Naive B cell (primary cell): ENCODE data around the gene MFSD6. TPM values are rescaled to one million over a fixed set of nuclear protein-coding genes. Genes with fewer than 3 reads are reported as not detected.

Experiments
- ATAC-seq, 2 donors: fragments of 150-1000 bp; cut with Tn5 transposase; 2 replicates each; pipeline ENCODE4 v1.10.0; 2021; ENCODE audit warnings: low read depth in 2 of 2, mild to moderate bottlenecking in 2 of 2, moderate library complexity in 2 of 2
- DNase-seq: peaks from one replicate; pipeline ENCODE4 v3.0.0; 2022
- H3K27ac Mint-ChIP-seq, 6 donors: one replicate each; pipeline ENCODE4 v1.8.0; 2020 to 2022; ENCODE audit warnings: mild to moderate bottlenecking in 6 of 6, mixed read lengths in 6 of 6, moderate library complexity in 5 of 6, inconsistent platforms in 2 of 6
- H3K27me3 Mint-ChIP-seq, 3 donors: one replicate each; pipeline ENCODE4 v1.8.0; 2021 to 2022; ENCODE audit warnings: mixed read lengths in 3 of 3, mild to moderate bottlenecking in 1 of 3
- H3K36me3 Mint-ChIP-seq, 2 donors: one replicate each; pipeline ENCODE4 v1.8.0; 2020 to 2022; ENCODE audit warnings: mixed read lengths in 2 of 2, inconsistent platforms in 1 of 2, mild to moderate bottlenecking in 1 of 2
- H3K4me1 Mint-ChIP-seq, 3 donors: one replicate each; pipeline ENCODE4 v1.8.0; 2020 to 2022; ENCODE audit warnings: mixed read lengths in 3 of 3, inconsistent platforms in 1 of 3, mild to moderate bottlenecking in 1 of 3, moderate library complexity in 1 of 3
- H3K4me3 Mint-ChIP-seq, 8 donors: one replicate each; pipeline ENCODE4 v1.8.0; 2020 to 2022; ENCODE audit warnings: mild to moderate bottlenecking in 8 of 8, mixed read lengths in 8 of 8, moderate library complexity in 8 of 8, inconsistent platforms in 2 of 8
- H3K9me3 Mint-ChIP-seq, 7 donors: one replicate each; pipeline ENCODE4 v1.8.0; 2020 to 2022; ENCODE audit warnings: mixed read lengths in 7 of 7, mild to moderate bottlenecking in 5 of 7, inconsistent platforms in 2 of 7, moderate library complexity in 1 of 7
- polyA plus RNA-seq, 6 donors: library from polyadenylated mRNA; unstranded; fragments of 300-500 nt; fragmentation: Illumina TruSeq; gene quantifications; one replicate each; pipeline ENCODE4 v1.2.3, GENCODE V29; 2021; ENCODE audit warnings: low read depth in 6 of 6

MFSD6 gene
- polyA plus RNA-seq, 6 donors from 2014 or later = 2.0 to 16.7 (median 12.0) TPM

- no peak overlapping the region for H3K4me3 Mint-ChIP-seq
- DNase-seq = no peak
- peaks cover 25 to 43% (median 37%) of the 10 kb centered on the region in 3 donors for H3K4me1 Mint-ChIP-seq
- H3K36me3 Mint-ChIP-seq = peaks cover 11 to 24% of the 10 kb centered on the region in 2 donors
- peaks cover 0 to 3% (median 0%) of the 10 kb centered on the region in 7 donors for H3K9me3 Mint-ChIP-seq
- no peaks in the 10 kb centered on the region for H3K27me3 Mint-ChIP-seq
- no peak overlapping the region for H3K27ac Mint-ChIP-seq
- no peak for ATAC-seq
Observed at GRCh38 chr2:190449925-190450324, 41.8 kb downstream of the MFSD6 start.

DNA sequence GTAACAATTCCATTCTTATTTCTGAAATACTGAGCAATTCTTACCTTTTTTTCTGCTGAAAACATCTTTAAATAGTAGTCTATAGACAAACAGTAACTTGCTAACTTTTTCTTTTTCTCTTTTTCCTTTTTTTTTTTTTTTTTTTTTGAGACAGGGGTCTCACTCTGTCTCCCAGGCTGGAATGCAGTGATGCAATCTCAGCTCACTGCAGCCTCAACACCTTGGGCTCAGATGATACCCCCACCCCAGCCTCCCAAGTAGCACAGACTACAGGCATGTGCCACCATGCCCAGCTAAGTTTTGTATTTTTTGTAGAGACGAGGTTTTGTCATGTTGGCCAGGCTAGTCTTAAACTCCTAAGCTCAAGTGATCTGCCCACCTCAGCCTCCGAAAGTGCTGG, 42.2 kb downstream of the MFSD6 start:
- Mint-ChIP-seq H3K27ac (no peak overlapping the region), H3K4me3 (no peak overlapping the region), H3K9me3 (peaks cover 0 to 3% (median 0%) of the 10 kb centered on the region in 7 donors), H3K36me3 (peaks cover 11 to 24% of the 10 kb centered on the region in 2 donors), H3K4me1 (peaks cover 24 to 46% (median 34%) of the 10 kb centered on the region in 3 donors), H3K27me3 (no peaks in the 10 kb centered on the region)
- ATAC-seq (no peak), DNase-seq (no peak)

DNA sequence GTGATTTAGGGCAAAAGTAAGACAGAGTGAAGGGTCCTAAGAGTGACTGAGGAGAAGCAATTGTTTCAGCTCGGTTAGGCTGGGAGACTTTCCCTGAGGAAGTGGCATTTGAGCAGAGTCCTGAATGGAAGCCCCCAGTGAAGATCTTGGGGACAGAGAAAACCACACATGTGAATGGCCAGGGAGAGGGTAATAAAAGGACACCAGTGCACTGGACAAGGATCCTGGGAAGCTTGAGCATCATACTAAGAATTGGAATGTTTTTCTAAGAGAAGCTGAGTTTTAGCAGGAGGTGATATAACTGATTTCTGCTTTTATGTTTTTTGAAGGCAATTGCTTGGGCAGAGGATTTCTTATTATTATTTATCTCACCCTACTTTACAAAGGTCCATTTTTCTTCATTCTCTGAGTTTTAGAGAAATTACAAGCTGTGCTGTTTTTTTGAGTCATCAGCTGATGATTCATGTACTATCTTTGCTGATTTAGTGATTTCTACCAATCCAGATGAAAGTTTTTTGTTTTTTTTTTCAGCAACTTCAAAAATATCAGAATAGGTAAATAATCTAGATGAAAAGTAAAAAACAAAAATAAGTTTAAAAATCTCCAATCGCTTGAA, 43.5 kb downstream of the MFSD6 start:
- ATAC-seq = no peak
- H3K27me3 Mint-ChIP-seq = no peaks in the 10 kb centered on the region
- H3K4me3 Mint-ChIP-seq = no peak overlapping the region
- no peak overlapping the region for H3K27ac Mint-ChIP-seq
- peaks cover 13 to 28% of the 10 kb centered on the region in 2 donors for H3K36me3 Mint-ChIP-seq
- peaks cover 26 to 45% (median 36%) of the 10 kb centered on the region in 3 donors for H3K4me1 Mint-ChIP-seq
- H3K9me3 Mint-ChIP-seq = peaks cover 0 to 3% (median 0%) of the 10 kb centered on the region in 7 donors
- DNase-seq = no peak

GRCh38 chr2:190452433-190452832, 44.3 kb downstream of the MFSD6 start:
- H3K4me1 Mint-ChIP-seq = peaks cover 24 to 50% (median 43%) of the 10 kb centered on the region in 3 donors
- no peak overlapping the region for H3K4me3 Mint-ChIP-seq
- no peaks in the 10 kb centered on the region for H3K27me3 Mint-ChIP-seq
- peak overlapping the region in 1 of 6 donors; percentile 8 for H3K27ac Mint-ChIP-seq
- no peak for ATAC-seq
- no peak for DNase-seq
- H3K36me3 Mint-ChIP-seq = peaks cover 19 to 35% of the 10 kb centered on the region in 2 donors
- H3K9me3 Mint-ChIP-seq = peaks cover 0 to 3% (median 0%) of the 10 kb centered on the region in 7 donors

DNA sequence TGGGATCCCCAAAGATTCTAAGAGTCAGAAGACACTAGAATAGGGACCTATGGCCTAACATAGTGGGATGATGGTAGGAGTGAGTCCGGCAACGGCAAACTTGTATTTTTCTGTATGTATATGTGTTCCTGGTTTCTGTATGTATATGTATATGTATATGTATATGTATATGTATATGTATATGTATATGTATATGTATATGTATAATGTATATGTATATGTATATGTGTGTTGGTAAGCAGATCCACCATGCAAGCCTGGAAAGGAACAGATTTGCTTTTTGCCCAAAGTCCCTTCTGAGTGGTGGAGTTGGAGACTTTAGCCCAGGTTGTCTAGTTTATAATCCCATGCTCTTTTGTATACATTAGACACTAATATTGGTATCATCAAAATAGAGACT, 46.6 kb downstream of the MFSD6 start:
- H3K36me3 Mint-ChIP-seq = peaks cover 19 to 35% of the 10 kb centered on the region in 2 donors
- H3K27ac Mint-ChIP-seq = peak overlapping the region in 1 of 6 donors; percentile 39
- no peak for ATAC-seq

DNA sequence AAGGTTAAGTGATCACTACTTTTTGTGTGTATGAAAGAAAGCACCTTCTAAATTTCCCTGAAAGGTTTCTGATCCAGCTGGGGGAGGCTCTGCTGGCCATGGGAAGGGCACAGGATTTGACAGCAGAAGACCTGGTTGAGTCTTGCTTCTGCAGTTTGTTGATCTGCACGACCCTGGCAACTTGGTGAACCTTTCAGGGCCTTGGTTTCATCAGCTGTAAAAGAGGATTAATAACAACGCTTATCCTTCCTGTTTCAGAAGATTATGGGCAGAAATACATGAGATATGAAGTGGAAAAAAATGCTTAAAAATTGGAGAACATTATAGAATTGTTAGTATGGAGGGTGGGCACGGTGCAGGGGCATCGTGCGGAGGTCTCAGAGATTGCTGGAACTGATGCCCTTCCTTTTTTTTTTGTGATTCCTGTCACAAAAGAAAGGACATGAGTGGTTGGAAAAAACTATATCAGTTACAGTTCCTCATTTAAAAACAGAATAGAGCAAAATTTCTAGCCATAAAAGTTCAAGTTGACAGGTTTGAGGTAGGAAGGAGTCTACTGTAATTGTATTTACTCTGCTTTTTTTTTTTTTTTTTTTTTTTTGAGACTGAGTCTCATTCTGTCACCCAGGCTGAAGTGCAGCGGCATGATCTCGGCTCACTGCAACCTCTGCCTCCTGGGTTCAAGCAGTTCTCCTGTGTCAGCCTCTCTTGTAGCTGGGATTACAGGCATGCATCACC, 47.4 kb downstream of the MFSD6 start:
- no peaks in the 10 kb centered on the region for H3K27me3 Mint-ChIP-seq
- peak overlapping the region; percentile 0 to 94 (median 64) for H3K27ac Mint-ChIP-seq
- peak overlapping the region in 2 of 8 donors; percentile 0 to 41 for H3K4me3 Mint-ChIP-seq
- H3K4me1 Mint-ChIP-seq = peaks cover 32 to 55% (median 42%) of the 10 kb centered on the region in 3 donors
- DNase-seq (no peak), ATAC-seq (peak in 1 of 2 donors; percentile 27)
- H3K9me3 Mint-ChIP-seq = peaks cover 0 to 2% (median 0%) of the 10 kb centered on the region in 7 donors
- H3K36me3 Mint-ChIP-seq = peaks cover 19 to 35% of the 10 kb centered on the region in 2 donors

More for the DNA sequence above, 46.6 kb downstream of the MFSD6 start:
- H3K4me1 Mint-ChIP-seq = peaks cover 28 to 52% (median 40%) of the 10 kb centered on the region in 3 donors
- no peak overlapping the region for H3K4me3 Mint-ChIP-seq
- DNase-seq = no peak
- no peaks in the 10 kb centered on the region for H3K27me3 Mint-ChIP-seq
- peaks cover 0 to 2% (median 0%) of the 10 kb centered on the region in 7 donors for H3K9me3 Mint-ChIP-seq

DNA sequence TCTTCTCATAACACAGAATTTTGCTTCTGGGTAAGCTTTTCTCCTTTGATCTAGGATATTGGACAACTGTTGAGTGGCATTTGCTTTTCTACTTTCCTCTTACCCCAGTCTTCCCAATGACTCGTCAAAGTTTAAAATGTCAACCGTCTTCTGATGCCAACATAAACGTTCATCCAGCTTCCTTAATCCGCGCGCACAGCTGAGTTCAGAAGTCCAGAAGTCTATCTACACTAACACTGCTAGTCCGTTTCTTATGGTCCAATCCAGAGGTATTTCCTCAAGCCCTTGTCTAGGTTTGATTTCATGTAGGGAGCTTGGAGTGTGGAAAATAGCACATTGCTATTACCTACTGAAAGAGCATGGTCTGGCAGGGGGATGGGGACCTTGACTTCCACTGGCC, 48.7 kb downstream of the MFSD6 start:
- Mint-ChIP-seq H3K4me1 (peaks cover 34 to 53% (median 35%) of the 10 kb centered on the region in 3 donors), H3K36me3 (peaks cover 19 to 35% of the 10 kb centered on the region in 2 donors)

GRCh38 chr2:190457256-190457655, 49.1 kb downstream of the MFSD6 start:
- peaks cover 0 to 2% (median 0%) of the 10 kb centered on the region in 7 donors for H3K9me3 Mint-ChIP-seq
- peaks cover 35 to 54% (median 36%) of the 10 kb centered on the region in 3 donors for H3K4me1 Mint-ChIP-seq
- no peak for ATAC-seq
- no peak for DNase-seq
- no peaks in the 10 kb centered on the region for H3K27me3 Mint-ChIP-seq
- H3K36me3 Mint-ChIP-seq = peaks cover 19 to 35% of the 10 kb centered on the region in 2 donors
- H3K27ac Mint-ChIP-seq = peak overlapping the region in 2 of 6 donors; percentile 18 to 55
- peak overlapping the region in 1 of 8 donors; percentile 52 for H3K4me3 Mint-ChIP-seq

More for the DNA sequence above, 48.7 kb downstream of the MFSD6 start:
- peaks cover 0 to 2% (median 0%) of the 10 kb centered on the region in 7 donors for H3K9me3 Mint-ChIP-seq
- DNase-seq (no peak), ATAC-seq (no peak)
- H3K27me3 Mint-ChIP-seq = no peaks in the 10 kb centered on the region
- no peak overlapping the region for H3K4me3 Mint-ChIP-seq
- H3K27ac Mint-ChIP-seq = peak overlapping the region in 2 of 6 donors; percentile 18 to 55

DNA sequence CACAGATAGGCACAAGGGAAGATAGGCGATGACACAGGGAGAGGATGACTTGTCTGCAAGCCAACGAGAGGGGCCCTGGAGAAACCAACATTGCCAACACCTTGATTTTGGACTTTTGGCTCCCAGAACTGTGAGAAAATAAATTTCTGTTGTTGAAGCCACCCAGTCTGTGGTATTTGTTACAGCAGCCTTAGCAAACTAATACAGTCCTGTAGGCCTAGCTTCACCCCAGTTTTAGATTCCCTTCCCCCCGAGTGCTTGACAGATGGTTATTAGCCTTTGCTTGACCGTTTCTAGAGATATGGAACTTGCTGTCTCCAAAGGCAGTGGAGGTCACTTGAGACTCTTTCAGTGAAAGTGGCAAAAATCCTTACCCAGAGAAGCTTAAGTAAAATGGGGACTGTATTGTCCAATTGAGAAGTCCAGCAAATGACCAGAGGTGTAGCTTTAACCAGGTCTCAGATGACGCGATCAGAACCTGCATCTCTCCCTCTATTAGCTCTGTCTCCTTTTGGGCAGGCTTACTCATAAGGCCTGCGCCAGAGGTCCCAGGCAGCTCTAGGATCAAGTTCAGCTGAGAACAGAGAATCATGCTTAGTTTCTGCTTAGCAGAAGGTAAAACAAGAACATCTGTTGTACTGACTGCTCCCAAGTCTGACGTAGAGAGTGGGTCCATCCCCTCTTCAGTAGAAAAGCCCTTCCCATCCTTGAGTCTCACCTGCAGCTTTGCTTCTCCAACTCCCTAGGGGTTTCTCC, 50.4 kb downstream of the MFSD6 start:
- H3K27me3 Mint-ChIP-seq = no peaks in the 10 kb centered on the region
- peaks cover 35 to 49% (median 43%) of the 10 kb centered on the region in 3 donors for H3K4me1 Mint-ChIP-seq
- peaks cover 0 to 2% (median 0%) of the 10 kb centered on the region in 7 donors for H3K9me3 Mint-ChIP-seq
- ATAC-seq (no peak), DNase-seq (no peak)
- no peak overlapping the region for H3K4me3 Mint-ChIP-seq
- H3K36me3 Mint-ChIP-seq = peaks cover 9 to 27% of the 10 kb centered on the region in 2 donors
- H3K27ac Mint-ChIP-seq = peak overlapping the region in 2 of 6 donors; percentile 49 to 73

DNA sequence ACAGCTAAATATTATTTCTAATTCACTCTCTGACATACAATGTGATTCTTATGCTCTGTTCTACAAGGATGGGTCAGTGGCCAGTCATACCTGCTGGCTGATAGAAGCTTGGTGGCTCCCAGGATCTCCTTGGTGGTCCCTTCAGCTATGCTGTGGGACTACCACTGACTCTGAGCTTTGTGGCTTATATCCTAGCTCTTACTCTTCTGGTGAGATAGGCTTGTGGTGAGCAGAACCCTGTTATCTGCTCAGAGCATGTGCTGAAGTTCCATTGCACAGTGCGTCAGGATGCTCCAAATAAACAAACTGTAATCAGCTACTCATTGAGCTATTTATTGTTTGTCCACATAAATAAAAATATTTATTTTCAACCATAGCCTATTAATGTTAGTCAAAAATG, 51.7 kb downstream of the MFSD6 start:
- DNase-seq = no peak
- Mint-ChIP-seq H3K36me3 (peaks cover 8 to 17% of the 10 kb centered on the region in 2 donors), H3K4me3 (no peak overlapping the region), H3K4me1 (peaks cover 40 to 53% (median 50%) of the 10 kb centered on the region in 3 donors), H3K27me3 (no peaks in the 10 kb centered on the region), H3K9me3 (no peaks in the 10 kb centered on the region), H3K27ac (no peak overlapping the region)
- ATAC-seq = no peak

DNA sequence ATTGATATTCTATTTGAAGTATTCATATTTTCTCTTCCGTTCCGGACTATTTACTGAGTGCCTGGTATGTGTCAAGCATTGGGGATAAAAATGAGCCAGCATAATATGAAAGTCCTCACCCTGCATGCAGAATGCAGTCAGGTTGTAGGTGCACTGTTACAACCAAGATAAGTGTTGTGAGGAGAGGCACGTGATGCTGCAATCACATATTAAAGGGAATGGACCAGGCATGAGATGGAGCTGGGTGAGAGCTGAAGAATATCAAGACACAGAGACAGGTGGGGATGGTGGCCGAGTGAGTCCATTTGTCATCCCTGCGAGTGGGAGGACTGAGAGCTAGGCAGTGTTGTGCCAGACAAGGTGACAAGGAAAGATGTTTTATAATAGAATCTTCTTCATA, 52.3 kb downstream of the MFSD6 start:
- H3K36me3 Mint-ChIP-seq = peaks cover 8 to 16% of the 10 kb centered on the region in 2 donors
- no peak overlapping the region for H3K4me3 Mint-ChIP-seq
- peak overlapping the region in 1 of 6 donors; percentile 13 for H3K27ac Mint-ChIP-seq
- no peak for DNase-seq
- peaks cover 42 to 54% (median 51%) of the 10 kb centered on the region in 3 donors for H3K4me1 Mint-ChIP-seq
- no peaks in the 10 kb centered on the region for H3K27me3 Mint-ChIP-seq
- H3K9me3 Mint-ChIP-seq = no peaks in the 10 kb centered on the region
- no peak for ATAC-seq

- H3K27me3 Mint-ChIP-seq = no peaks in the 10 kb centered on the region
- no peak overlapping the region for H3K4me3 Mint-ChIP-seq
- DNase-seq (no peak), ATAC-seq (no peak)
- H3K36me3 Mint-ChIP-seq = peaks cover 1 to 14% of the 10 kb centered on the region in 2 donors
- peak overlapping the region in 1 of 6 donors; percentile 57 for H3K27ac Mint-ChIP-seq
- H3K9me3 Mint-ChIP-seq = no peaks in the 10 kb centered on the region
- peaks cover 48 to 63% (median 63%) of the 10 kb centered on the region in 3 donors for H3K4me1 Mint-ChIP-seq
Observed at GRCh38 chr2:190462181-190462580, 54.0 kb downstream of the MFSD6 start.

- Mint-ChIP-seq H3K27me3 (no peaks in the 10 kb centered on the region), H3K27ac (peak overlapping the region in 2 of 6 donors; percentile 6 to 57), H3K9me3 (no peaks in the 10 kb centered on the region), H3K4me3 (no peak overlapping the region), H3K36me3 (peaks cover 0 to 12% of the 10 kb centered on the region in 2 donors), H3K4me1 (peaks cover 46 to 67% (median 66%) of the 10 kb centered on the region in 3 donors)
- DNase-seq = no peak
- ATAC-seq = no peak
Observed at GRCh38 chr2:190462611-190463010, 54.5 kb downstream of the MFSD6 start.
